GM23338 (cell line): Measurements from ENCODE around the gene DPYD. TPM values are rescaled to one million over a fixed set of nuclear protein-coding genes. Genes with fewer than 3 reads are reported as not detected.

Source experiments
- ATAC-seq: fragments of 200-7000 bp; cut with Tn5 transposase; 3 replicates; pipeline ENCODE4 v1.9.1; 2020
- DNase-seq: peaks from one replicate; pipeline ENCODE4 v3.0.0-alpha.2; 2015; ENCODE audit warnings: low spot score
- H2AFZ ChIP-seq: fragments of 200-600 bp; sonication (generic); 2 replicates; pipeline ENCODE4 v1.8.0; 2016; ENCODE audit warnings: antibody characterized with exemption, mild to moderate bottlenecking, moderate library complexity
- H3F3A ChIP-seq: fragments of 200-600 bp; sonication (generic); replicated peaks from 2 replicates; pipeline ENCODE4 v1.8.0; 2017; ENCODE audit warnings: antibody characterized with exemption, mixed run types, low read depth
- H3K27ac ChIP-seq: fragments of 200-600 bp; sonication (generic); 2 replicates; pipeline ENCODE4 v1.6.1; 2016; ENCODE audit warnings: low read depth
- H3K27me3 ChIP-seq: fragments of 200-600 bp; sonication (generic); 2 replicates; pipeline ENCODE4 v1.8.0; 2016; ENCODE audit warnings: mild to moderate bottlenecking, mixed run types, moderate library complexity; ENCODE audit not compliant: insufficient read depth
- H3K36me3 ChIP-seq: fragments of 200-600 bp; sonication (generic); 2 replicates; pipeline ENCODE4 v1.8.0; 2016; ENCODE audit warnings: mild to moderate bottlenecking; ENCODE audit not compliant: insufficient read depth
- H3K4me1 ChIP-seq: fragments of 200-600 bp; sonication (generic); 2 replicates; pipeline ENCODE4 v1.8.0; 2016; ENCODE audit warnings: mild to moderate bottlenecking, moderate library complexity; ENCODE audit not compliant: insufficient read depth
- H3K4me2 ChIP-seq: fragments of 200-600 bp; sonication (generic); 2 replicates; pipeline ENCODE4 v1.7.1; 2017; ENCODE audit warnings: mixed run types
- H3K4me3 ChIP-seq: fragments of 200-600 bp; sonication (generic); 2 replicates; pipeline ENCODE4 v1.6.1; 2016; ENCODE audit warnings: mixed run types
- H3K79me2 ChIP-seq: fragments of 200-600 bp; sonication (generic); replicated peaks from 2 replicates; pipeline ENCODE4 v1.8.0; 2017; ENCODE audit warnings: mild to moderate bottlenecking; ENCODE audit not compliant: insufficient read depth
- H3K9me2 ChIP-seq: fragments of 200-600 bp; sonication (generic); 2 replicates; pipeline ENCODE4 v1.8.0; 2017; ENCODE audit not compliant: insufficient read depth
- H4K20me1 ChIP-seq: fragments of 200-600 bp; sonication (generic); replicated peaks from 2 replicates; pipeline ENCODE4 v1.8.0; 2017; ENCODE audit warnings: mild to moderate bottlenecking; ENCODE audit not compliant: insufficient read depth
- H3K27ac Mint-ChIP-seq: 2 replicates; pipeline ENCODE4 v1.8.0; 2020; ENCODE audit warnings: inconsistent platforms, mild to moderate bottlenecking, moderate library complexity, mixed read lengths
- H3K27me3 Mint-ChIP-seq: 3 replicates; pipeline ENCODE4 v1.8.0; 2022; ENCODE audit warnings: low read depth, mild to moderate bottlenecking, moderate library complexity, mixed read lengths, inconsistent platforms; ENCODE audit not compliant: insufficient read depth, poor library complexity
- H3K36me3 Mint-ChIP-seq: 3 replicates; pipeline ENCODE4 v1.8.0; 2021; ENCODE audit warnings: low read depth, mild to moderate bottlenecking, inconsistent platforms, moderate library complexity, mixed read lengths
- H3K4me1 Mint-ChIP-seq: 3 replicates; pipeline ENCODE4 v1.8.0; 2020; ENCODE audit warnings: mild to moderate bottlenecking, inconsistent platforms, mixed read lengths
- H3K4me3 Mint-ChIP-seq: 3 replicates; pipeline ENCODE4 v1.8.0; 2021; ENCODE audit warnings: moderate library complexity, mild to moderate bottlenecking, inconsistent platforms, mixed read lengths
- H3K9me3 Mint-ChIP-seq: 3 replicates; pipeline ENCODE4 v1.8.0; 2020; ENCODE audit warnings: moderate library complexity, mild to moderate bottlenecking, inconsistent platforms, mixed read lengths
- CREB1 ChIP-seq: fragments of 250-450 bp; sonication (Bioruptor Pico); IDR thresholded peaks from 2 replicates; pipeline ENCODE4 v1.5.0; 2020; ENCODE audit warnings: low read depth, mild to moderate bottlenecking, moderate library complexity
- CTCF ChIP-seq, 2 experiments: fragments of 200-600 bp in 1 of 2; sonication (generic) in 1 of 2; conservative IDR thresholded peaks; 2 replicates each; pipeline versions ENCODE4 v1.5.1 to v1.6.1; 2016 to 2017; ENCODE audit warnings: antibody characterized with exemption in 2 of 2, low read depth in 2 of 2, mild to moderate bottlenecking in 2 of 2, moderate library complexity in 1 of 2
- ETS1 ChIP-seq: IDR thresholded peaks from 2 replicates; pipeline ENCODE4 v1.6.1; 2016; ENCODE audit warnings: antibody characterized with exemption
- EZH2 ChIP-seq: fragments of 200-600 bp; sonication (generic); IDR thresholded peaks from one replicate; pipeline ENCODE4 v1.8.0; 2017; ENCODE audit warnings: antibody characterized with exemption, mild to moderate bottlenecking, low read depth; ENCODE audit not compliant: unreplicated experiment
- EZH2phosphoT487 ChIP-seq: fragments of 200-600 bp; sonication (generic); IDR thresholded peaks from one replicate; pipeline ENCODE4 v1.8.1; 2018; ENCODE audit warnings: antibody characterized with exemption; ENCODE audit not compliant: unreplicated experiment
- JUNB ChIP-seq: IDR thresholded peaks from one replicate; pipeline ENCODE4 v1.6.1; 2016; ENCODE audit warnings: antibody characterized with exemption; ENCODE audit not compliant: unreplicated experiment
- NANOG ChIP-seq: IDR thresholded peaks from 2 replicates; pipeline ENCODE4 v1.6.1; 2016; ENCODE audit warnings: antibody characterized with exemption, borderline replicate concordance
- POLR2AphosphoS5 ChIP-seq: IDR thresholded peaks from 2 replicates; pipeline ENCODE4 v1.6.1; 2016; ENCODE audit warnings: antibody characterized with exemption, low read depth
- REST ChIP-seq: IDR thresholded peaks from one replicate; pipeline ENCODE4 v1.6.1; 2018; ENCODE audit warnings: antibody characterized with exemption; ENCODE audit not compliant: unreplicated experiment
- STAT1 ChIP-seq: IDR thresholded peaks from one replicate; pipeline ENCODE4 v1.6.1; 2016; ENCODE audit warnings: antibody characterized with exemption; ENCODE audit not compliant: unreplicated experiment
- ZNF114 ChIP-seq: fragments of 250-450 bp; sonication (Bioruptor Pico); IDR thresholded peaks from 2 replicates; pipeline ENCODE4 v1.5.0; 2020; ENCODE audit warnings: mild to moderate bottlenecking, moderate library complexity
- ZNF331 ChIP-seq: fragments of 250-450 bp; sonication (Bioruptor Pico); IDR thresholded peaks from 2 replicates; pipeline ENCODE4 v1.5.0; 2020; ENCODE audit warnings: low read depth, mild to moderate bottlenecking, moderate library complexity
- ZNF462 ChIP-seq: fragments of 250-450 bp; sonication (Bioruptor Pico); IDR thresholded peaks from 2 replicates; pipeline ENCODE4 v1.5.0; 2020; ENCODE audit warnings: mild to moderate bottlenecking, moderate library complexity
- polyA plus RNA-seq: library from polyadenylated mRNA; unstranded; fragments of >200 nt; fragmentation: Nextera tagmentation; extraction: Ambion mirVana; gene quantifications from 2 replicates; pipeline ENCODE4 v1.2.1, GENCODE V29; 2016
- total RNA-seq: library from RNA; depleted of rRNA; stranded (reverse); fragments of >200 nt; shearing (Covaris generic); gene quantifications from 2 replicates; pipeline ENCODE4 v1.2.3, GENCODE V29; 2014

Gene DPYD
- total and polyA plus RNA-seq, 2 experiments from 2014 or later: 0.50 to 1.6 TPM

GRCh38 chr1:97814121-97814520 lies 106.7 kb downstream of the DPYD start:
- H3K27me3 Mint-ChIP-seq: no peaks in the 10 kb centered on the region
- H3K9me2 ChIP-seq: no peaks in the 10 kb centered on the region
- H3K4me2 ChIP-seq: no peak overlapping the region
- H3K9me3 Mint-ChIP-seq: no peaks in the 10 kb centered on the region
- no peaks in the 10 kb centered on the region for H3F3A ChIP-seq
- no peak for TF ChIP-seq ZNF331 (CRISPR knock-in tag)
- TF ChIP-seq JUNB: no peak
- TF ChIP-seq CREB1: no peak
- no peak for TF ChIP-seq CTCF (conservative IDR thresholded peaks at IDR 0.05; ENCODE audit: low read depth in 2 of 2)
- TF ChIP-seq NANOG: no peak
- no peak for TF ChIP-seq ZNF114 (CRISPR knock-in tag)
- no peak for TF ChIP-seq POLR2AphosphoS5
- no peak for TF ChIP-seq STAT1
- no peak for TF ChIP-seq ETS1
- TF ChIP-seq REST: no peak
- no peak for TF ChIP-seq ZNF462 (CRISPR knock-in tag)
- no peak for TF ChIP-seq EZH2phosphoT487
- no peak for TF ChIP-seq EZH2
- ATAC-seq (no peak), DNase-seq (no peak)
- 0 out of 2 replicates have a peak, but pooled peaks cover 5% of the 10 kb centered on the region for H3K27me3 ChIP-seq
- H2AFZ ChIP-seq: no peak overlapping the region
- no peaks in the 10 kb centered on the region for H3K4me1 ChIP-seq
- no peaks in the 10 kb centered on the region for H4K20me1 ChIP-seq
- H3K4me3 ChIP-seq: no peak overlapping the region
- no peak overlapping the region for H3K4me3 Mint-ChIP-seq
- H3K27ac Mint-ChIP-seq: no peak overlapping the region
- no peak overlapping the region for H3K27ac ChIP-seq
- peaks cover 6% of the 10 kb centered on the region; the same call in 2 of the 3 replicates for H3K4me1 Mint-ChIP-seq
- no peaks in the 10 kb centered on the region; the same call in 2 of the 3 replicates for H3K36me3 Mint-ChIP-seq
- no peaks in the 10 kb centered on the region for H3K79me2 ChIP-seq
- H3K36me3 ChIP-seq: no peaks in the 10 kb centered on the region
